ENCODE data around the gene WNT8B.

Gene WNT8B

DNA sequence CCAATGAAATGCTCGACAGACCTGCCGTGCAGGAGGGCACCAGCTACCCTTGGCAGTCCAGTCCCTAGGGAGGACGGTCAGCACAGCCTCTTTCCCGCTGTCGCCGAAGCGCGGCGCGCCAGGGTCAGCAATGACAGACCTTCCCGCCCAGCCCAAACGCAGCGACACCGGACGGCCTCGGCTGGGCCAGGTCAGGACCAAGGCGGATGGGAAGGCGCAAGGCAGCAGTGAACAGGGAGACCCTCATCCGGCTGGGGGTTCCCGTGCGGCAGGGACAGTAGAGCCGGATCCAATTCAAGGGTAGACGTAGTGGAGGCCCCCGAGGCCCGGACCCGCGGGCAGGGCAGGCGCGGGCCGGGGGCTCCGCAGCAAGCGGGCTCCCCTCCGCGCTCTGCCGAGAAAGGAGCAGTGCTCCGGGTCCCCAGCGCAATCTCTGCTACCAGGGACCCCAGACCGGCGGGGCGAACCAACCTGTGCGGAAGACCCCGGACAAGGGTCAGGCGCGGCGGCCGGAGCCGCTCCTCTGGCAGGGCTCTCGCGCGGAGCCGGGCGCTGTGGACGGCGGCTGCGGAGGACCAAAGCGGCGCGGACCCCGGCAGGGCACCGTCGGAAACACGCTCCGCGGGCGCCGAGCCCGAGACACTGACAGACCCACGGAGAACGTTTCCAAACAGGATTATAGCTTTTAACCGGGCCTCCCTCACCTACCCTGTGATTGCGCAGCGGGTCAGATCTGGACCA lies 56.7 kb downstream of the WNT8B start, which contains the start of gene SEC31B:
Gene SEC31B, minus strand, starts transcription at position 551 of the 741 bp plus-strand sequence. CDS start 2,909 bp downstream, outside the sequence.
- no peak for DNase-seq

DNA sequence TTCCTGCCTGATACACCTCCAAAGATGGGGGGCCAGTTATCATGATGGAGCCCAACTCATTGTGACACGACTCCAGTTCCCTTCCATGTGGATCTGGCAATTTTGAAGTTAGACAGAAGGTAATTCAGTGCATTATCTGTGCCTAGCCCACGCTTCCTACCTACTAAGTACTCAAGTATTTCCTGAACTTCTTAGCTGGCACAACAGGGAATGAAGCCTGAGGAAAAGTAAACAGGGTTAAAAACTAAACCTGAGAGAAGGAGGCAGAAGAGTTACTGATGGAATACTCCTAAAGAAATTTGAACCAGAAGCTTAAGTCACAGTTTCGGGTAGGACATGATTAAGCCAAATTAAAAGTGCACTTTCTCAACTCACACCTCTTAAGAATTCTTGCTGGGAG lies 58.0 kb downstream of the WNT8B start:
- DNase-seq = no peak

DNA sequence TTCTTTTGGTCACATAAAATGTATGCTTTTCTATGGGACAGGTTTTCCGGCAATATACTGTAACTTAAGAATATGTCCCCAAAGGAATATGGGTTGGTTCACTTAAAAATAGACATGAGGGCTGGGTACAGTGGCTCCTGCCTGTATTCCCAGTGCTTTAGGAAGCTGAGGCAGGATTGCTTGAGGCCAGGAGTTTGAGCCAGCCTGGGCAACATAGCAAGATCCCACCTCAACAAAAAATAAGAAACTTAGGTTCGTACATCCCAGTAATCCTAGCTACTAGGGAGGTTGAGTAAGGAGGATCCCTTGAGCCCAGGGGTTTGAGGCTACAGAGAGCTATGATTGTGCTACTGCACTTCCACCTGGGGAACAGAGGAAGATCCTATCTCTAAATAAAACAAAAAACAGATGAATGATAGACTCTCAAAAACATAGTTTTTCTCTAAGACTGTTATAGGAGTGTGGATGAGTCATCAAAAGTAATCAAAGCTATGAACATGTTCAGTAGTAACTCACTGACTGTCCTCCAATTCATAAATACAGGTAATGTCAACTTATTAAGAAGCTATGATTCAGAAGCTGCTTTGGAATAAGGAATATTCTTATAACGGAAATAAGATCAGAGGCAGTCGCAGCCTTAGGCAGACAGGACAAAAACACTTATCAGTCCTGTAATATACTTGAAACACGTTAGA lies 59.4 kb downstream of the WNT8B start:
- no peak for DNase-seq

DNA sequence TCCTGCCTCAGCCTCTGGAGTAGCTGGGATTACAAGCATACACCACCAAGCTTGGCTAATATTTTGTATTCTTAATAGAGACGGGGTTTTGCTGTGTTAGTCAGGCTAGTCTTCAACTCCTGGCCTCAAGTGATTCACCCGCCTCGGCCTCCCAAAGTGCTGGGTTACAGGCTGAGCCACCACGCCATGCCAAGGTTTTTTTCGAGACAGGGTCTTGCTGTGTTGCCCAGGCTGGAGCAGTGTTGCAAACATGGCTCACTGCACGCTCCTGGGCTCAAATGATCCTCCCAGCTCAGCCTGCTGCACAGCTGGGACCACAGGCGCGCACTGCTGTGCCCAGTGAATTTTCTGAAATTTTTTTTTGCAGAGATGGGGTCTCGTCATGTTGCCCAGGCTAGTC lies 60.1 kb downstream of the WNT8B start:
- no peak for DNase-seq

DNA sequence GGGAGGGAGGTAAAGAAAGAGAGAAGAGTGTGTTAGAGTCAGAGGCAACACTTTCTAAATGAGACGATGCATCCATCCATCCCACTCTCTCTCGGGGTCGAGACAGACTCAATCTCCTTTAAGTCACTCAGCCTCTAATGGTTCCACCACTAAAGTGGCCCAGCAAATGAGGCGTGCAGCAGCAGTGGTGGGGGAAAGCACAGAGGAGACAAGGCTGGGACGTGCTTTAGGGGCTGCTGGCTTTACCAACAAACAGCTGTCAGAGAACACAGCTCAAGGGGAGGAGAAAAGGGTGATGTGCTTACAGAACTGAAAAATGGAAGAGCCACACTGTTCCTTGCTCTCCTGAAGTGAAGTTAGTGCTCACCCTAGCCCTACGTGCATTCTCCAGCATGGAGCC lies 61.4 kb downstream of the WNT8B start:
- DNase-seq = no peak

DNA sequence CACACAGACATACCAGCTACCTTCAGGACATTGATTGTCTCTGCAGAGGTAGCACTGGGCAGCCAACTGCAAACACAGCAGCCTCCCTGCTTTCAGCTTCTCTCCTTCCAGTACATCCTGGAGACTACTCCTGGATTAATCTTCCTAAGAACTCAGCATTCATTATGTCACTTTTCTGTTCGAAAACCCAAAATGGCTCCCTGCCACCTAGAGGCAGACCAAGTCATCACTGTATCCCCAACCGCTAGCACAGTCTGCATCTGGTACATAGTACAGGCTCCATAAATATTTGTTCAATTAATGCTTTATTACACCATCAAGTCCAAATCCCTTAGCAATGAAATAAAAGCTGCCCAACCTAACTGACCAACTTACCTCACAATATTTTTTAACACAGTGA lies 61.8 kb downstream of the WNT8B start:
- no peak for DNase-seq

DNA sequence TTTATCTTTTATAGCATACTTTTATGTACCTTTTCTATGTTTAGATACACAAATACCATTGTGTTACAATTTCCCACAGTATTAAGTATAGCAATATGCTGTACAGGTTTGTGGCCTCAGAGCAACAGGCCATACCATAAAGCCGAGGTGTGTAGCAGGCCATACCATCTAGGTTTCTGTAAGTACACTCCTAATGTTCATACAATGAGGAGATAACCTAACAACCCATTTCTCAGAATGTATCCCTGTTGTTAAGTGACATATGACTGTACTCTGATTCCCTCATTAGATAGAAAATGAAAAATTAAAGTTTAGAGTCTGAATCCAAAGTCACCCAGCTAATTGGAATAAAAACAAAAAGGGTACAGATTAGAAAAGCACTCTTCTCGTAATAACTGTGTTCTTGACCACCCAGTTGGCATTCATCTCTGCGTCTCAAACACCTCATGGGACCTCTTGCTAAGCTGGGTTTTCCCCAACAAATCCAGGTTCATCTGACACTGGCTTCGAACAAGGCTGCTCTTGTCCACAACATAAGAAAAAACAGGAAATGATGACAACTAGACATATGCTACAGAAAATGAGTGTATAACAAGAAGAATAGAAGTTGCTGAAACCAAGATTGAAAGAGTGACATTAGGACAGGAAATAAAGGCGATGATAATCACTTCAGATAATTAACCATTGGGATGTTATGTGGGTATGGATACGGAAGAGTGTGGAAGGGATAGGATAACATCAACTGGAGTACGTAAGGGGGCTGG lies 65.5 kb downstream of the WNT8B start:
- DNase-seq = peak in 2 of 6 experiments; percentile 5 to 11

DNA sequence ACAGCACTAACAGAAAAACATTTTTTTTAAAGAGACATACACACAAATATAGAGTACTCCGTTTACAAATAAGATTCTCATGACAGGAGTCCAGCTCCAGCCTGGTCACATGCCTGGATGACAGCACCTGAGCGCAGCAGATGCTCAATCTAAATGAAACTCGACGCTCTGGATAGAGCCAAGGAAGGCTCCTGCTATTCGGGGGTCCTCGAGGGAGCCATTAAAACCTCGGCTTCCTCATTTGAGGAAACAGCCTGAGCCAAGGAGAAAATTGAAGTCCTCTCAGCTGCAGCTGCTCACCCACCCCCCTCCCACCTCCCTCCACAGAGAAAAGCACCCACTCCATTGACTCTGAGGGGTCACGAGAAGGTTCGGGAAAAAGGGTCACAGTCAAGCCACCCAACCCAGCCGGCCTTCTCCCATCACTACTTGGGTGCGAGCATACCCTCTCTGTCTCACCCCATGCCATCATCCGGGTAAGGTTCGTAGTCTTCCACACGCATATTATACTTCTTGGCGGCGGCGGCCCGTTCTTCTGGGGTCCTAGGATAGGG lies 66.2 kb downstream of the WNT8B start:
- no peak for DNase-seq

DNA sequence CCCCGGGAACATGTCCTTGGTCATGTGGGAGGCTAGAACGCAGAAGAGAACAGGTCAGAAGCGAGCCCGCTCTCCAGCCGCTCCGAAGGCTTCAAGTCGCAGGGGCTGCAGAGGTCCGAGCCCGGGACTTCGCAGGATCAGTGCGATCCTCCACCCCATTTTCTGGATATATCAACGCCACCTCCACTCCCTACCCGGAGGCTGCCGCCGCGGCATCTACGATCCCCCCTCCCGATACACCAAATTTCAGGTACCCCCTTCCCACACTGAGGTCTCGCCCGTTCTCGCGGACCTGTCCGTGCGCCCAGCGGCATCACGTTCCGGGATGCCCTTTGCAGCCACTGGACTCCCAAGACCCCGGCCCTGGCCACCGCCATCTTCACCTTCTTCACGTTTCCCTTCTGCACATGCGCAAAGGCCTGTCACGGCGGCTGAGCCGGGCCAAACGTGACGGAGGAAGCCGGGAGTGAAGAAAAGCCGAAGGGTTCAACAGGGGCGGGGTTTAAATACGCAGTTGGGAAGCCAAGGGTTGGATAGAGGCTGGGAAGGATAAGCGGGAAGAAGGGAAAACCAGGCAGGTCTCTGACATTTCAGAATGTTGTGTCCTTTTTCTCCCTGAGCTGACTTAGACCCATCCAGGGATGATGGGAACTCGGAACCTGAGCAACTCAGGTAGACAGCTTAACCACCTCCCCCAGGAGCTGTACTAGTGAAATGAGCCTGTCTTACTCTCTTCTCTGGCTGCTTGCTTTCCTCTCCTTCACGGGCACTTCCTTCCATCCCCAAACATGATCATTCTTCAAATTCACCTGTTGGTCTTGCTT lies 66.9 kb downstream of the WNT8B start, which contains the start of gene NDUFB8:
Gene NDUFB8, minus strand, starts transcription at position 397 of the 824 bp plus-strand sequence. Its CDS starts 20 bp downstream, at position 377.
- DNase-seq = peak; percentile 73 to 90 (median 80)

DNA sequence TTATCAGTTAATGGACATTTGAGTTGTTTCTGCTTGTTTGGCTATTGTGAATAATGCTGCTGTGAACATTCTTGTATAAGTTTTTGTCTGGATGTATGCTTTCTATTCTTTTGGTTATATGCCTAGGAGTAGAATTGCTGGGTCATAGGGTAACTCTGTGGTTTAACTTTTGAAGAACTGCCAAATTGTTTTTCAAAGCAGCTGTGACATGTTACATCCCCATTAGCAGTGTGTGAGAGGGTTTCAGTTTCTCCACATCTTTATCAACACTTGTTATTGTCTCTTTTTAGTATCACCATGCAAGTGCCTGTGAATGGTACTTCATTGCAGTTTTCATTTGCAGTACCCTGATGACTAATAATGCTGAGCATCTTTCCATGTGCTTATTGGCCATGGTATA lies 69.0 kb downstream of the WNT8B start:
- DNase-seq = no peak

All from stimulated activated naive CD4-positive, alpha-beta T cell (primary cell).